ENCODE results near the gene MEOX1.

GRCh38 chr17:43632221-43632620 is 29.5 kb downstream of the MEOX1 start:
- TF ChIP-seq POLR2A (IDR thresholded peaks at IDR 0.05; ENCODE audit: low read length) (no peak), GATA1 (IDR thresholded peaks at IDR 0.05; ENCODE audit: low read depth, low read length) (no peak)

Measured in erythroblast (primary cell).